Liver (tissue), 9 donors: Measurements from ENCODE around the gene PPP1R3E. TPM values are rescaled to one million over a fixed set of nuclear protein-coding genes. Genes with fewer than 3 reads are reported as not detected.

Experiments used
- DNase-seq: peaks from one replicate; pipeline ENCODE4 v3.0.0-alpha.2; 2017; ENCODE audit warnings: low spot score
- H3K27ac ChIP-seq, 2 donors: one replicate each; pipeline ENCODE4 v1.7.0; 2013; ENCODE audit warnings: inconsistent platforms in 2 of 2, low read length in 2 of 2, control low read depth in 1 of 2, low read depth in 1 of 2, mild to moderate bottlenecking in 1 of 2
- H3K27me3 ChIP-seq, 4 donors: one replicate each; pipeline versions ENCODE4 v1.6.1 to v1.7.0; 2013; ENCODE audit warnings: low read length in 3 of 4, inconsistent platforms in 1 of 4, mild to moderate bottlenecking in 1 of 4, moderate library complexity in 1 of 4; ENCODE audit not compliant: control insufficient read depth in 4 of 4, insufficient read depth in 4 of 4
- H3K36me3 ChIP-seq, 4 donors: one replicate each; pipeline versions ENCODE4 v1.6.1 to v1.7.0; 2013; ENCODE audit warnings: low read length in 3 of 4, mild to moderate bottlenecking in 3 of 4, low read depth in 1 of 4, moderate library complexity in 1 of 4; ENCODE audit not compliant: control insufficient read depth in 4 of 4, insufficient read depth in 3 of 4
- H3K4me1 ChIP-seq, 4 donors: one replicate each; pipeline versions ENCODE4 v1.6.1 to v1.7.0; 2013; ENCODE audit warnings: low read length in 3 of 4, mild to moderate bottlenecking in 3 of 4, moderate library complexity in 1 of 4; ENCODE audit not compliant: control insufficient read depth in 4 of 4, insufficient read depth in 4 of 4
- H3K4me3 ChIP-seq, 3 donors: one replicate each; pipeline versions ENCODE4 v1.6.1 to v1.7.0; 2013; ENCODE audit warnings: low read length in 3 of 3, control low read depth in 1 of 3, low read depth in 1 of 3, mild to moderate bottlenecking in 1 of 3
- H3K9ac ChIP-seq, 2 donors: one replicate each; pipeline ENCODE4 v1.7.0; 2013; ENCODE audit warnings: low read length in 2 of 2, mild to moderate bottlenecking in 2 of 2, moderate library complexity in 2 of 2, control low read depth in 1 of 2, low read depth in 1 of 2
- H3K9me3 ChIP-seq, 4 donors: one replicate each; pipeline versions ENCODE4 v1.6.1 to v1.7.0; 2013; ENCODE audit warnings: low read length in 3 of 4; ENCODE audit not compliant: control insufficient read depth in 4 of 4
- ATF3 ChIP-seq: IDR thresholded peaks from 2 replicates; pipeline ENCODE4 v1.6.1; 2016; ENCODE audit warnings: antibody characterized with exemption
- EGR1 ChIP-seq, 2 donors: IDR thresholded peaks; 2 replicates each; pipeline ENCODE4 v1.6.1; 2016 to 2018; ENCODE audit warnings: antibody characterized with exemption in 2 of 2, low read depth in 2 of 2
- FOXA1 ChIP-seq: IDR thresholded peaks from 2 replicates; pipeline ENCODE4 v1.6.1; 2016; ENCODE audit warnings: antibody characterized with exemption
- FOXA2 ChIP-seq: IDR thresholded peaks from 2 replicates; pipeline ENCODE4 v1.6.1; 2016; ENCODE audit warnings: antibody characterized with exemption
- GABPA ChIP-seq, 2 donors: IDR thresholded peaks in 1 of 2; conservative IDR thresholded peaks in 1 of 2; 2 replicates each; pipeline ENCODE4 v1.6.1; 2016; ENCODE audit warnings: antibody characterized with exemption in 2 of 2, mild to moderate bottlenecking in 1 of 2, moderate library complexity in 1 of 2
- HNF4A ChIP-seq, 2 donors: conservative IDR thresholded peaks; 2 replicates each; pipeline ENCODE4 v1.6.1; 2016; ENCODE audit warnings: antibody characterized with exemption in 2 of 2, mild to moderate bottlenecking in 2 of 2
- HNF4G ChIP-seq: IDR thresholded peaks from 2 replicates; pipeline ENCODE4 v1.6.1; 2016; ENCODE audit warnings: antibody characterized with exemption
- JUND ChIP-seq, 2 donors: IDR thresholded peaks; 2 replicates each; pipeline ENCODE4 v1.6.1; 2016; ENCODE audit warnings: antibody characterized with exemption in 2 of 2
- MAX ChIP-seq: IDR thresholded peaks from 2 replicates; pipeline ENCODE4 v1.6.1; 2016; ENCODE audit warnings: antibody characterized with exemption
- NR2F2 ChIP-seq: IDR thresholded peaks from 2 replicates; pipeline ENCODE4 v1.6.1; 2016; ENCODE audit warnings: antibody characterized with exemption
- REST ChIP-seq: IDR thresholded peaks from 2 replicates; pipeline ENCODE4 v1.6.1; 2016; ENCODE audit warnings: antibody characterized with exemption, mild to moderate bottlenecking
- RXRA ChIP-seq, 2 donors: IDR thresholded peaks; 2 replicates each; pipeline ENCODE4 v1.6.1; 2017 to 2018; ENCODE audit warnings: antibody characterized with exemption in 2 of 2, mild to moderate bottlenecking in 1 of 2
- SP1 ChIP-seq: IDR thresholded peaks from 2 replicates; pipeline ENCODE4 v1.6.1; 2018; ENCODE audit warnings: antibody characterized with exemption, mild to moderate bottlenecking
- TAF1 ChIP-seq: conservative IDR thresholded peaks from 2 replicates; pipeline ENCODE4 v1.6.1; 2016; ENCODE audit warnings: antibody characterized with exemption, mild to moderate bottlenecking
- YY1 ChIP-seq: IDR thresholded peaks from 2 replicates; pipeline ENCODE4 v1.6.1; 2016; ENCODE audit warnings: antibody characterized with exemption, mild to moderate bottlenecking
- WGBS: extraction: QIAGEN DNeasy Blood & Tissue Kit; methylation state at CpG from one replicate; pipeline ENCODE4 v1.1.7; 2013; 5-methylcytosine and 5-hydroxymethylcytosine counted together
- polyA plus RNA-seq, 2 donors: library from polyadenylated mRNA; stranded (reverse) in 1 of 2; unstranded in 1 of 2; fragments of 200-250 nt in 1 of 2; fragments of >200 nt in 1 of 2; fragmentation: Nextera tagmentation in 1 of 2; extraction: Ambion mirVana in 1 of 2; gene quantifications; one replicate each; pipeline versions ENCODE4 v1.2.1 to v1.2.3, GENCODE V29; 2013 to 2015
- total RNA-seq, 2 donors: library from RNA; depleted of rRNA; stranded (reverse); fragments of >200 nt; gene quantifications; one replicate each; pipeline ENCODE4 v1.2.3, GENCODE V29; 2014
- donor health status: healthy.
- donor health status: healthy.
- donor health status: healthy.
- donor health status: healthy.
- donor health status: healthy.

The PPP1R3E gene
- total and polyA plus RNA-seq, 4 donors, result 2.5 to 4.7 (median 3.6) TPM

- Histone ChIP-seq H3K27ac (peak overlapping the region in 1 of 2 donors; percentile 93), H3K9ac (peak overlapping the region; percentile 93 to 95), H3K9me3 (no peaks in the 10 kb centered on the region), H3K36me3 (peaks cover 0 to 14% (median 6%) of the 10 kb centered on the region in 4 donors), H3K27me3 (no peaks in the 10 kb centered on the region), H3K4me3 (peak overlapping the region in 2 of 3 donors; percentile 75 to 93), H3K4me1 (peaks cover 15 to 37% (median 24%) of the 10 kb centered on the region in 4 donors)
- DNase-seq, result no peak
- TF ChIP-seq REST, result no peak
- WGBS, result 94% methylated on average over 22 of the region's 22 CpGs
Observed at GRCh38 chr14:23307687-23308644, 5.3 kb upstream of the PPP1R3E start.

- no peaks in the 10 kb centered on the region for H3K27me3 ChIP-seq
- TF ChIP-seq MAX, result no peak
- TF ChIP-seq TAF1, result no peak
- no peak for TF ChIP-seq HNF4A (conservative IDR thresholded peaks at IDR 0.05)
- no peak for TF ChIP-seq ATF3
- no peak for TF ChIP-seq SP1
- TF ChIP-seq REST, result no peak
- TF ChIP-seq GABPA (IDR thresholded peaks at IDR 0.05 in 1 of 2, conservative IDR thresholded peaks at IDR 0.05 in 1 of 2), result no peak
- no peak for TF ChIP-seq FOXA2
- TF ChIP-seq JUND (IDR thresholded peaks at IDR 0.05), result no peak
- TF ChIP-seq NR2F2, result no peak
- TF ChIP-seq YY1, result no peak
- no peak for TF ChIP-seq HNF4G
- TF ChIP-seq RXRA (IDR thresholded peaks at IDR 0.05), result no peak
- no peak for TF ChIP-seq EGR1 (IDR thresholded peaks at IDR 0.05; ENCODE audit: low read depth in 2 of 2)
- TF ChIP-seq FOXA1, result no peak
- 14% methylated on average over 5 of the region's 5 CpGs for WGBS
- no peaks in the 10 kb centered on the region for H3K9me3 ChIP-seq
- peak overlapping the region; percentile 93 to 95 for H3K9ac ChIP-seq
- peaks cover 15 to 43% (median 26%) of the 10 kb centered on the region in 4 donors for H3K4me1 ChIP-seq
- H3K36me3 ChIP-seq, result peaks cover 0 to 14% (median 6%) of the 10 kb centered on the region in 4 donors
- H3K27ac ChIP-seq, result peak overlapping the region; percentile 84 to 93
- DNase-seq, result no peak
- H3K4me3 ChIP-seq, result peak overlapping the region; percentile 75 to 93 (median 93)
Observed at GRCh38 chr14:23307146-23307530, 4.5 kb upstream of the PPP1R3E start.
